ENCODE results near the gene PPP1R9B.

DNA sequence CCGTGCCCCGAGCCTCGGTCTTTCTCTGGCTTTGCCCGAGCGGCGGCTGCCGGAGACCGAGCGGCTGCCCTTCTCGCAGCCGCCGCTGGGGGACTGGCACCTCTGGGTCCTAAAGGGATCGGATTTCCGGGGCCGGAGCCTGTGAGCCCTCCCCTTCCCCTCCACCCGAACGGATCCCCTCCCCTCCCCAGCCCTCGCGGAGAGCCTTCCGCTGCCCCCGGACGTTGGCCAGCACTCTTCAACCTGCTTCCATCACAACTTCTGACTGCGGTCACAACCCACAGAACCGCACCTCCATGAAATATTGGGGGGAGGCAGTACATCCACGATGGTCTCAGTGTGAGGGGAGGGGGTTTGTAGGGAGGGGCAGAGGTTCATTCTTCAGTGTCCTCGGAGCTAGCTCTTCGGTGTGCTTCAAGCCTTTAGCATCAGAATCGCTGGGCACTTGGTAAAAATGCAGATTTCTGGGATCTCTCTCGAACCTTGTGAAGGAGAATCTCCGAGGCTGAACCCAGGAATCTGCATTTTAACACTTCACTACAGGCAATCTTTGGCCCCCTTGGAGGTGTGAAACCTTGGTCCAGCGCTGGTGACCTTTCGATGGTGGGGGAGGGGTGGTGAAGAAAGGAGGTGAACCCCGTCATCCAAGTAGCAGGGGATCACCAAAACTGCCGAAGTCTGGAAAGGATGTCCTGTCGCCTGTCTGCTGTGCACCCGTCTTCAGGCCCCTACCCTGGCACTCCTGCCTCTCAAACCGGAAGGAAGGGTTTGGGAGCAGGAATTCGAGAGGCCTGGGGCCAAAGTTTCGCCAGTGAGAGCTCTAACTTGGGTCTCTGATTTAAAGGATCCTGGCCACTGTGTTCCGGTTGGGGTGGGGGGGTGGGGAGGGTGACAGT lies 812 bp upstream of the PPP1R9B start:
- TF ChIP-seq POLR2A (IDR thresholded peaks at IDR 0.05) (peak; percentile 39 to 56), EP300 (IDR thresholded peaks at IDR 0.05) (peak in 1 of 2 donors; percentile 76)

Measured in tibial nerve (tissue), 3 donors.